GM11168 (cell line): Measurements from ENCODE around the gene CREB3L1.

ENCODE experiments used
- in situ Hi-C: fragments of 300-500 bp; cut with MboI; formaldehyde crosslinking; loops from one replicate; pipeline ENCODE4 v1.12.0; 2022; ENCODE audit warnings: low sequenced_read_pairs; ENCODE audit not compliant: unreplicated experiment

CREB3L1 gene

GRCh38 chr11:46315033-46315738 lies 37.7 kb downstream of the CREB3L1 start:
- in situ Hi-C loops: no loop called here

GRCh38 chr11:46315783-46316563 lies 38.5 kb downstream of the CREB3L1 start:
- in situ Hi-C loops: no loop called here

GRCh38 chr11:46319074-46319453 lies 41.6 kb downstream of the CREB3L1 start:
- in situ Hi-C loops: no loop called here

DNA sequence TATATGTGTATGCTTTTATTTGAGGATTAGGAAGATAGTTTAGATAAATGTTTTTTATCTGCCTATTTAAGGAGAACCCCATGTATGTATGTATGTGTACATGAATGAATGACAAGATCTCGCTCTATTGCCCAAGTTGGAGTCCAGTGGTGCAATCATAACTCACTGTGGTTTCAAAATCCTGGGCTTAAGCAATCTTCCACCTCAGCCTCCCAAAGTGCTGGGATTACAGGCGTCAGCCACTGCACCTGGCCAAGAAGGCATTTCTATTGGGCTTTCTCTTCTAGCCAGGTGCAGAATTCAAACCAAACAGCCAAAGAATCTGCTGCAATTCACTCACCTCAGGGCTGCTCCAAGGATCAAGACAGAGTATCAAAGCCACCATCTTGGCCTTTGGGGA lies 44.3 kb downstream of the CREB3L1 start:
- in situ Hi-C loops: no loop called here

GRCh38 chr11:46322759-46323158 lies 45.3 kb downstream of the CREB3L1 start:
- in situ Hi-C loops: no loop called here

GRCh38 chr11:46326813-46327416 lies 49.5 kb downstream of the CREB3L1 start:
- in situ Hi-C loops: no loop called here

- in situ Hi-C loops: no loop called here
Observed at GRCh38 chr11:46327829-46328228, 50.4 kb downstream of the CREB3L1 start.

DNA sequence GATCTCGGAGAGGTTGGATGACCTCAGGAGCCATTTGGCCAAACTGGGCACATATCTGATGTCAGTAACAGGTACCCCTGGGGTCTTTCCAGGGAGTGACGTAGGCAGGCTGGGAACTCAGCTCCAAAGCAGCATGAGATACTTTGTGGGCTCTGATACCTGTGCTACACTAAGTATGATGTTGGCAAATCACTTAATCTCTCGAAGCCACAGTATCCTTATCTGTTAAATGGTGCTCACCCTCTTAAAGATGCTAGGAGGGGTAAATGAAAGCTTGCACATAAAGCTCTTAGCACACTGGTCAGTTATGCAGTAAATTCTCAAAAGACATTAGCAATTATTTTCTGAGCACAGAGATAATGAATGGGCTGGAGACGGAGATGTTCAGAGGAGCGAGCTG lies 52.7 kb downstream of the CREB3L1 start:
- in situ Hi-C loops: no loop called here

- in situ Hi-C loops: no loop called here
Observed at GRCh38 chr11:46330563-46331281, 53.3 kb downstream of the CREB3L1 start.

DNA sequence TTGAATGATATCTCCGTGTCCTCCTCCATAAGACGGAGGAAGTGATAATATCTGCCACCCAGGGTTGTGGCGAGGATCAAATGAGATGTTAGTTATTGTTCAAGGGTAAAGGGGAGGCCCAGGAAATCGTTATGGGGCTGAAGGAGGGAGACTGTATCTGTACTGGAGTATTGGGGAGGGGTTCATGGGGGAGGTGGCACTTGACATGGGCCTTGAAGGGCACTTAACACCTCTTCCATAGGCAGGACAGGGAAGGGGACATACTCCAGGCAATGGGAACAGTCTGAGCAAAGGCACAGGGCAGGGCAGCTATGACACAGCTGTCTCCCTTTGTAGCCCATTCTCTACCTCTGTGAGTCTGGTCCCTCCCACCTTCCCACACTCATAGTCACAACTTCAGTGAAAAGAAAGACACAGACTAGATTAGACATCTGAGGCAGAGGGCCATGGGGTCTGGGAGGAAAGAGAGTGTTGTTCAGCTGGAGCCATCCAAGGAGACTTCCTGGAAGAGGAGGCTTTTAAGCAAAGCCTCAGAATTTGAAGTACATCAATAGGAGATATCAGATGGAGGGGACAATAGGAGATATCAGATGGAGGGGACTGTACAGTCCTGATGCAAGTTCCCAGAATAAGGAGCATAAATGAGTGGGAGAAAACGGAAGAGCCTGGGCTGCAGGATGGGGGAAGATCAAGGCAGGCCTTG lies 54.0 kb downstream of the CREB3L1 start:
- in situ Hi-C loops: no loop called here

GRCh38 chr11:46332093-46332567 lies 54.7 kb downstream of the CREB3L1 start:
- in situ Hi-C loops: no loop called here

DNA sequence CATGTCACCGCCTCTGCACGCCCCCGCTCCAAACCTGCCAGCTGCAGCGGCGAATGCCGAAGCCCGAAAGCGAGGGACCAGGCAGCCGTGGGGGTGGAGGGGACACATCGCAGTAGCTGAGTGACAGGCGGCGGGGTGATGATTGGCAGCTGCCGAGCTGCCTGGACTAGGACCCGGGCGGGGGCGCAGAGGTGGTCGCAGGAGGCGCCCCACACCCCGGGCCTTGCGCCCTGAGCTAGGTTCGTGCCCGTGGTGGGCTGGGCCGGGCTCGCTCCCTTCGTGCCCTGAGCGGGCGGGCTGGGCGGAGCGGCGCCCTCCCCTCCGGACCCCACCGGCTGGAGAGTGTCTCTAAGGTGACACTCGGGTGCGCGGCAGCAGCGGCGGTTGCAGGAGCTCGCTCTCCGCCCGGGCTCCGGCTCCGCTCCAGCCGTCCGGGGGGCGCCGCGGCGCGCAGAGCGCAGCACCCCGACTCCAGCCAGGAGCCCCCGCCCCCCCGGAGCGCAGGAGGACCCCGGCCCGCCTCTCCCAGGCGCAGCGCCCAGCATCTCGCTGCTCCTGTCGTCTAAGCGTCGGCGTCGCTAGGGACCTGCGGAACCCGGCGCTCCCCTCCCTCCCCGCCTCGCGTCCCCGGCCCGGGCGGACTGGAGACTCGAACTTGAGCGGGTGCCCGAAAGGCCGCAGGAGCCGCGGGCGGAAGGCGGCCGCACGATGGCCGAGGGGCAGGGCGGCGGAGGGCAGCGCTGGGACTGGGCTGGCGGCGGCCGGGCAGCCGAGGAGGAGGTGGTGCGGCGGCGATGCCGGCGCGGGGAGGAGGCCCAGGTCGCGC lies 55.3 kb downstream of the CREB3L1 start:
- in situ Hi-C loops: no loop called here

DNA sequence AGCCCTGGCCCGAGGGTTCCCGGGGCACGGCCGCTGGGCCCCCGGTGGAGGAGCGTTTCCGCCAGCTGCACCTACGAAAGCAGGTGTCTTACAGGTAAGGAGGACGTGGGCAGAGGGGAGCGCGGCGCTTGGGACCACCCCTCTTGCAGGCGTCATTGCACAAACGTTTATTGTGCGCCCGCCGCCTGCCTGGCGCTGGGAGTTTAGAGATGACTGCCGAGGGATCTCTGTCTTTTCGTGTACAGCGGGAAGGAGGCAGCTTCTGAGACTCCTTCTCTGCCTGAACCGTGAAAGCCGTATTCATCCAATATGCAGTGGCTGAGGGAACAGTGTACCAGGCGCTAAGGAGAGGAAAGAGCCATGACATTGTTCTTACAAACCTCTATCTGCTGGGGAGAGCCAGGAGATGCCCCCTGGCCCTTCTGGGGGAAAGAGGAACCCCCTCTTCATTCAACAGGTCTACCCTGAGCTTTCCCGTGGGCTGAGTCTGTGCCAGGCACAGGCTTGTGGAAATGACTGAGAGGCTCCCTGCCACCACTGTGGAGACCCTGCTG lies 56.0 kb downstream of the CREB3L1 start:
- in situ Hi-C loops: no loop called here

DNA sequence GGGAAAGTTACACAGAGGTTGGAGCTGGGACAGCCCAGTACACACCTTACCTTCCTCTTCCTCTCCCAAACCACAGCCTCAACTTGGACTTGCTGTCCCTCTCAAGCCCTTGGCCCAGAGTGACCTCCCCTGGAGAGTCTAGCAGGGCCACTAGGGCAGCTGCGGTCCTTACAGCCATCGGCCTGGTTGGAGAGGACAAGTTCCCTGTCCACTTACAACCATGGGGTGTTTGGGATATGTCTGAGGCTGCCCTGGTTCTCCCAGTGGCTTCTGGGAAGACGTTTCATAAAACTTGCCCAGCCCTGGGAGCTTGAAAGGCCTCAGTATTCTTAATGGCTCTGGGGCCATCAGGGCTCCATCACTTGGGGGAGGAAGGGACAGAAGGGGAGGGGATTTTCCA lies 56.7 kb downstream of the CREB3L1 start:
- in situ Hi-C loops: no loop called here

GRCh38 chr11:46335271-46335670 lies 57.8 kb downstream of the CREB3L1 start:
- in situ Hi-C loops: no loop called here

GRCh38 chr11:46335890-46336562 lies 58.6 kb downstream of the CREB3L1 start:
- in situ Hi-C loops: no loop called here

GRCh38 chr11:46336563-46337180 lies 59.2 kb downstream of the CREB3L1 start:
- in situ Hi-C loops: no loop called here
